NK-92 treated with Interleukin-12 subunit alpha and Interleukin-12 subunit beta, amount 100 ng/mL, for 24 hours (cell line): ENCODE data around the gene MAK.
"Not testable (repeated sequence)": the region's sequence is repeated elsewhere in the genome, so short reads cannot be mapped to it uniquely, and the experiment has no call there.

ENCODE experiments used
- DNase-seq: peaks from one replicate; lab custom pipeline; 2025; lab: John Stamatoyannopoulos, UW

MAK gene, protein sequence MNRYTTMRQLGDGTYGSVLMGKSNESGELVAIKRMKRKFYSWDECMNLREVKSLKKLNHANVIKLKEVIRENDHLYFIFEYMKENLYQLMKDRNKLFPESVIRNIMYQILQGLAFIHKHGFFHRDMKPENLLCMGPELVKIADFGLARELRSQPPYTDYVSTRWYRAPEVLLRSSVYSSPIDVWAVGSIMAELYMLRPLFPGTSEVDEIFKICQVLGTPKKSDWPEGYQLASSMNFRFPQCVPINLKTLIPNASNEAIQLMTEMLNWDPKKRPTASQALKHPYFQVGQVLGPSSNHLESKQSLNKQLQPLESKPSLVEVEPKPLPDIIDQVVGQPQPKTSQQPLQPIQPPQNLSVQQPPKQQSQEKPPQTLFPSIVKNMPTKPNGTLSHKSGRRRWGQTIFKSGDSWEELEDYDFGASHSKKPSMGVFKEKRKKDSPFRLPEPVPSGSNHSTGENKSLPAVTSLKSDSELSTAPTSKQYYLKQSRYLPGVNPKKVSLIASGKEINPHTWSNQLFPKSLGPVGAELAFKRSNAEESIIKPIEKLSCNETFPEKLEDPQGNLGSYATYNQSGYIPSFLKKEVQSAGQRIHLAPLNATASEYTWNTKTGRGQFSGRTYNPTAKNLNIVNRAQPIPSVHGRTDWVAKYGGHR

GRCh38 chr6:10837995-10838793 is at the start of gene MAK:
TSS of gene MAK (minus strand) at chr6:10838539. CDS start at chr6:10830648, 7,891 bp downstream.
- no peak for DNase-seq

- DNase-seq = no peak
Measured at GRCh38 chr6:10886691-10887502, 48.6 kb upstream of the MAK start, which contains the start of gene SYCP2L. TSS of gene SYCP2L (plus strand) at chr6:10887052. CDS start at chr6:10887127, 75 bp downstream.

DNA sequence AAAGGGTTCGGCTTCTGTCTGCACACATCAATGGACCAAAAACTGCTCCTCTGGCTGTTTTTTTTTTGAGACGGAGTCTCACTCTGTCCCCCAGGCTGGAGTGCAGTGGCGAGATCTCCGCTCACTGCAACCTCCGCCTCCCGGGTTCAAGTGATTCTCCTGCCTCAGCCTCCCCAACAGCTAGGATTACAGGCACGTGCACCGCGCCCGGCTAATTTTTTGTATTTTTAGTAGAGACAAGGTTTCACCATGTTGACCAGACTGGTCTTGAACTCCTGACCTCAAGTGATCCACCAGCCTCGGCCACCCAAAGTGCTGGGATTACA is 48.0 kb upstream of the MAK start:
- DNase-seq = not testable (repeated sequence)

DNA sequence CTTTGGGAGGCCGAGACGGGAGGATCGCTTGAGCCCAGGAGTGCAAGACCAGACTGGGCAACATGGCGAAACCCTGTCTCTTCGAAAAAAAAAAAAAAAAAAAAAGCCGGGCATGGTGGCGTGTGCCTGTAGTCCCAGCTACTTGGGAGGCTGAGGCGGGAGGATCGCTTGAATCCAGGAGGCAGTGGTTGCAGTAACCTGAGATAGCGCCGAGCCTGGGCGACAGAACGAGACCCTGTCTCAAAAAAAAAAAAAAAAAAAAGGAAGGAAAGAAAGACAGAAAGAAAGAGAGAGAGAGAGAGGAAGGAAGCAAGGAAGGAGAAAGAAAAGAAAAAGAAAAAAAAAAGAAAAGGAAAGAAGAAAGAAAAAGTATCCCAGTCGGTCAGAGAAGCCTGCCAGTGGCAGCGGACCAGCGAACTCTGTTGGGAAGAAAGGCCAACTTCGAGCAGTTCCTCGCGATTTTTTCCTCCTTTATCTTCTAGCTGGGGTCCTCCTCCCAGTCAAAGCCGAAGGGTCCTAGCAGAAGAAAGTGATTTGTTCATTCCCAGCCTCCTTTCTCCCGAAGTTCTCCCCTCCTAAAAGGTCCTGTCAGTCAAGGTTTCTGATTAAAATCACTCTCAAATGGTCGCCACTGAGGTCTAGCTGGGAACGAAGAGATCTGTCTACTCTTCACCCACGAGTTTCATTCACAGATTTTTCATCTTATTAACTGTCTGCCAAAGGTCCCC is 46.1 kb upstream of the MAK start:
- DNase-seq = no peak

GRCh38 chr6:10883312-10884244 is 45.2 kb upstream of the MAK start:
- DNase-seq = no peak

DNA sequence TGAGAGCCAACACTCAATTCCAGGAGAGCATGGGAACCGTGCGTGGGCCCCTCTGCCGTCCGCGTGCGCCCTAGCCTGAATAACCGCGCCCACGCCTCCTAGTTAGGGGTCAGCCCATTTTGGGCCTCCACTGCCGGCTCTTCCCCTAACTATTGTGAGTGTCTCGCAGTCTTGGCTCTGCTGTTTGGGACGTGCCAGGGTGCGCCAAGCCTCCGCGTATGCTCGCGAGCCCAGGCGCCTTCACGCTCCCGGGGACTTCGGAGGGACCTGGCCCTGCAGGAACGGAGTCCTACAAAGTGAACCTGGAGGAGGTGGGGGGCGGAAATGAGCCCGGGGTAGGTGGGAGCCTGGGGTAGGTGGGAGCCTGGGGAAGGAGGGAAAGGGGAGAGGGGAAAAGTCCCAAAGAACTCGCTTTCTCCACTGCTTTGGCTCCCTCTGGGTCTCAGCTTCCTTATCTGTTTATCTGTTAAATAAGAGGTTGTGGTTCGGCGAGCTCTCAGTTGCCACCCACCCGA is 44.4 kb upstream of the MAK start:
- DNase-seq = no peak

- not testable (repeated sequence) for DNase-seq
Measured at GRCh38 chr6:10882253-10882630, 43.9 kb upstream of the MAK start.

DNA sequence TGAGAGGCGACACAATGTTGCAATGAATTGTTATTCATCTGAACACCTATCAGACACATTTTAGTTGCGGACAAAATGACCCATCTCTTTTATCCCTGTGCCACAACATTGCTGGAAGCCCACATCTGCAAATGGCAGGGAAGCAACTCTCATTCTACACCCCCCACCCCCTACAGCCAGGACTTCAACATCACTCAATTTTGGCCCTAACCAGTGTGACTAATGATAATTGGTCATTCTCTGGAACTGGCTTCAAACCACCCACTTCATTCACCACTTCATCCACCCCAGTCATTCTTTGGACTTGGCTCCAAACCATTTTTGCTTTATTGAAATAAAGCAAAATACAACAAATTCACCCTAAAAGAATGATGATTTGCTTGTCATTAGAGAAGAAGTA is 42.0 kb upstream of the MAK start:
- DNase-seq = no peak

DNA sequence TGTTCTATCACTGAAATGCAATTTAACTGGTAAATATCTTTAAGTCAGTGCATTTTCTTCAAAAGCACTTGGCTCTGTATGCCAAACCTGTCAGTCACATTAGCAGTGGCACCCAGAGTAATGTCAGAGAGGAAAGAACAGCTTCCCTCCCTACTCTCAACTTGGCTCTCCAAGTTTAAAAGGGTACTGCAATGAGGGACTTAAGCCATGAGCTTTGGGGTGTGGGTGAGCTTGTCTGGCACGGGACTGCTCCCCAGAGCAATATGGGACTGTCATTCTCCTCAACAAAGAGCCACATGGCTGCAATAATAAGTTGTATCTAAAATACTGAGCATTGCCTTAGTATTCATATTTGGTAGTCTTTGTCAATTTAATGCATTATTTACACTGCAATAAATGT is 39.5 kb upstream of the MAK start:
- DNase-seq = no peak

- no peak for DNase-seq
Measured at GRCh38 chr6:10877012-10877411, 38.7 kb upstream of the MAK start.

DNA sequence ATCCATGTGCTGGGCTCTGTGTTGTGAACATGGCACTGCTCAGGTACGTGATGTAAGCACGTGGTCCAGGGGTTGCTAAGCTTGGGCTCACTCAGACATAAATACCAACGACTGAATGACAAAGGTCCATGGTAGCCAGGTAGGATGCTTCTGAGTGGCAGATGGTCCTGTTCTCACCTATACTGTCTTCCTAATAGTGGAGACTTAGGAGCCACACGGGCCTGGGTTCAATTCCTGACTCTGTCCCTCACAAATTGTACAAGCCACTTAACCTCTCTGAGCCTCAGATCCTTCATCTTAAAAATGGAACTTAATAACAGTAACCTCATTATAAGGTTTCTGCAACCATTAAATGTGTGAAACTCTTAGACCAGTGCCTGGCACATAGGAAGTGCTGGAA is 36.7 kb upstream of the MAK start:
- DNase-seq = no peak

- DNase-seq = no peak
Measured at GRCh38 chr6:10874207-10874606, 35.9 kb upstream of the MAK start.

GRCh38 chr6:10873374-10873773 is 35.0 kb upstream of the MAK start:
- no peak for DNase-seq

DNA sequence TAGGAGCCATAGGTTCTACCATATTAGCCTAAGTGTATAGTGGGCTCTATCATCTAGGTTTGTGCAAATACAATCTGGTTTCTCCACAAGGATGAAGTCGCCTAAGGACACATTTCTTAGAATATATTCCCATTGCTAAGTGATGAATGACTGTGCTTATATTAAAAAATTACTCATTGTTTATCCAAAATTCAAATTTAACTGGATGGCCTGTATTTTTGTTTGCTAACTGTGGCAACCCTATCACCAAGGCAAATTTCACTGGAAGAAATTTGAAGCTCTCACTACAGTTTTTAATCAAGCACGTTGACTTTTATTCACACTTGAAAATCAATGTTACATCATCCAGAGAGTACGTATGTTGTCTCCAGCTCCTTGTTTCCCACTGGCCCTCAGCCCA is 29.6 kb upstream of the MAK start:
- no peak for DNase-seq

DNA sequence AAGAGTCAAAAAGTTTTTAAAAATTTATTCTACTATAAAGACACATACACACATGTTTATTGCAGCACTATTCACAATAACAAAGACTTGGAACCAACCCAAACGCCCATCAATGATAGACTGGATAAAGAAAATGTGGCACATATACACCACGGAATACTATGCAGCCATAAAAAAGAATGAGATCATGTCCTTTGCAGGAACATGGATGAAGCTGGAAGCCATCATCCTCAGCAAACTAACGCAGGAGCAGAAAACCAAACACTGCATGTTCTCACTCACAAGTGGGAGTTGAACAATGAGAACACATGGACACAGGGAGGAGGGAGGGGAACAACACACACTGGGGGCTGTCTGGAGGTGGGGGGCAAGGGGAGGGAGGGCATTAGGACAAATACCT is 28.4 kb upstream of the MAK start:
- DNase-seq = not testable (repeated sequence)

DNA sequence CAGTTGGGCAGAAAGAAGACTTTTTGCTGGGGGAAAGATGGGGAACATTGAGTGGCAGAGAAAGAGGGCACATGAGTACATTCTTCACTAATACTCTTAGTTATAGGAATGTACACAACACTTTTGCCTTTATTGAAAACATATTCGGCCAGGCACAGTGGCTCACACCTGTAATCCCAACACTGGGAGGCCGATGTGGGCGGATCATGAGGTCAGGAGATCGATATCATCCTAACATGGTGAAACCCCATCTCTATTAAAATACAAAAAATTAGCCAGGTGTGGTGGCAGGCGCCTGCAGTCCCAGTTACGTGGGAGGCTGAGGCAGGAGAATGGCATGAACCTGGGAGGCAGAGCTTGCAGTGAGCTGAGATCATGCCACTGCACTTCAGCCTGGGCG is 24.7 kb upstream of the MAK start:
- DNase-seq = not testable (repeated sequence)

DNA sequence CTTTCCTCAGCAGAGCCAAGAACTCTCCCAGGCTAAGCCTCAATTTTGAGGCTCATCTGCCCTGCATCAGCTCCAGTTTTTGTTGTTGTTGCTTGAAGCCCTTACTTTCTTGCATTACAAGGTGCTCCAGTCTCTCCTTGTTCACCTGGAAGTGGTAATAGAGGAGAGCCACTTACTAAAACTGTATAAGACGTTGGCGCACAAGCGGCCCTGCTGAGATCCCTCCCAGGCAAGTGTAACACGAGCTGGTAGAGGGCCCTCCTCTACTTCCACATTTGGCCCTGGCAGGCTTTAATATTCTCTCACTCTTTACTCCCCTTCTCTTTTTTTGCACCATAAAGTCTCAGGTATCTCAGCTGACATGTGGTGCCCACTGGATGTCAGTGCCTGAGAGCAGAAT is 24.0 kb upstream of the MAK start:
- no peak for DNase-seq

DNA sequence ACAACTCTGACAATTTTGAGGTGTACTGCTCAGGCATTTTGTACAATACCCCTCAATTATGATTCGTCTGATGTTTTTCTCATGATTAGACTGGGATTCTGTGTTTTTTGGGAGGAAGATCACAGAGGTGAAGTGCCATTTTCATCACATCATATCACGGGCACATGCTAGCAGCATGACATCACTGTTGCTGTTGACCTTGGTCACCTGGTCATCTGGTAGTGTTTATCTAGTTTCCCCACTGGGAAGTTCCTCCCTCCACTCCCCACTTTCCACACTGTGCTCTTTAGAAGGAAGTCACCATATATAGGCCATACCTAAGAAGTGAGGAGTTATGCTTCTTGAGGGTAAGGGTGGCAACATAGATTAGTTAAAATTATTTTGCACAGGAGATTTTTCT is 22.7 kb upstream of the MAK start:
- no peak for DNase-seq

- no peak for DNase-seq
Measured at GRCh38 chr6:10857259-10857658, 18.9 kb upstream of the MAK start.
